Lower leg skin (tissue), 4 donors: ENCODE measurements around the gene CALML3. TPM values are rescaled to one million over a fixed set of nuclear protein-coding genes. Genes with fewer than 3 reads are reported as not detected.

Experiments used
- DNase-seq, 2 donors: peaks; one replicate each; pipeline ENCODE4 v3.0.0-alpha.2; 2019; ENCODE audit warnings: low spot score in 2 of 2
- H3K4me3 ChIP-seq: fragments of 200-600 bp; sonication (generic); 2 replicates; pipeline ENCODE4 v1.5.1; 2017; ENCODE audit warnings: mild to moderate bottlenecking, low read depth; ENCODE audit not compliant: poor library complexity, severe bottlenecking
- POLR2A ChIP-seq, 2 donors: fragments of 450-650 bp; IDR thresholded peaks; one replicate each; pipeline ENCODE4 v1.6.1; 2016 to 2017; ENCODE audit warnings: antibody characterized with exemption in 2 of 2, mild to moderate bottlenecking in 1 of 2, moderate library complexity in 1 of 2
- WGBS, 2 donors: methylation state at CpG; one replicate each; pipeline ENCODE4 v1.1.5; 2018; 5-methylcytosine and 5-hydroxymethylcytosine counted together
- intact Hi-C: fragments of 100-400 bp; cut with DNase I; formaldehyde crosslinking; loops from one replicate; pipeline ENCODE4 v1.15.0; 2023; ENCODE audit warnings: low total_unique reads
- total RNA-seq, 4 donors: library from RNA; depleted of rRNA; stranded (reverse); fragments of >200 nt; gene quantifications; one replicate each; pipeline ENCODE4 v1.1.0, GENCODE V29; 2016
- TF ChIP-seq, protein P1 (sequence below), 3 donors: fragments of 450-650 bp; IDR thresholded peaks; one replicate each; pipeline ENCODE4 v1.5.1; 2016; ENCODE audit warnings: antibody characterized with exemption in 3 of 3, mild to moderate bottlenecking in 3 of 3, moderate library complexity in 2 of 3

The CALML3 gene
- total RNA-seq, 4 donors from 2014 or later = 43.4 to 181 (median 90.7) TPM

GRCh38 chr10:5479481-5480161 lies 45.1 kb upstream of the CALML3 start:
- intact Hi-C loops = no loop called here
- 76 to 77% methylated on average over 12 to 13 of the region's 14 CpGs for WGBS, 2 donors
- H3K4me3 ChIP-seq = no peak overlapping the region
- DNase-seq = peak in 1 of 2 donors; percentile 62
- TF ChIP-seq POLR2A (IDR thresholded peaks at IDR 0.05) = no peak
- TF ChIP-seq, protein P1, sequence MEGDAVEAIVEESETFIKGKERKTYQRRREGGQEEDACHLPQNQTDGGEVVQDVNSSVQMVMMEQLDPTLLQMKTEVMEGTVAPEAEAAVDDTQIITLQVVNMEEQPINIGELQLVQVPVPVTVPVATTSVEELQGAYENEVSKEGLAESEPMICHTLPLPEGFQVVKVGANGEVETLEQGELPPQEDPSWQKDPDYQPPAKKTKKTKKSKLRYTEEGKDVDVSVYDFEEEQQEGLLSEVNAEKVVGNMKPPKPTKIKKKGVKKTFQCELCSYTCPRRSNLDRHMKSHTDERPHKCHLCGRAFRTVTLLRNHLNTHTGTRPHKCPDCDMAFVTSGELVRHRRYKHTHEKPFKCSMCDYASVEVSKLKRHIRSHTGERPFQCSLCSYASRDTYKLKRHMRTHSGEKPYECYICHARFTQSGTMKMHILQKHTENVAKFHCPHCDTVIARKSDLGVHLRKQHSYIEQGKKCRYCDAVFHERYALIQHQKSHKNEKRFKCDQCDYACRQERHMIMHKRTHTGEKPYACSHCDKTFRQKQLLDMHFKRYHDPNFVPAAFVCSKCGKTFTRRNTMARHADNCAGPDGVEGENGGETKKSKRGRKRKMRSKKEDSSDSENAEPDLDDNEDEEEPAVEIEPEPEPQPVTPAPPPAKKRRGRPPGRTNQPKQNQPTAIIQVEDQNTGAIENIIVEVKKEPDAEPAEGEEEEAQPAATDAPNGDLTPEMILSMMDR (IDR thresholded peaks at IDR 0.05) = no peak

- DNase-seq = peak in 1 of 2 donors; percentile 78
- TF ChIP-seq, protein P1 (IDR thresholded peaks at IDR 0.05) = no peak
- TF ChIP-seq POLR2A (IDR thresholded peaks at IDR 0.05) = no peak
- WGBS, 2 donors = 92% methylated on average over 16 to 21 of the region's 21 CpGs
- intact Hi-C loops = no loop called here
- H3K4me3 ChIP-seq = no peak overlapping the region
Observed at GRCh38 chr10:5480162-5480941, 44.4 kb upstream of the CALML3 start.

GRCh38 chr10:5481121-5481520 lies 43.6 kb upstream of the CALML3 start:
- intact Hi-C loops = no loop called here
- TF ChIP-seq, protein P1 (IDR thresholded peaks at IDR 0.05) = no peak
- TF ChIP-seq POLR2A (IDR thresholded peaks at IDR 0.05) = no peak
- 82 to 85% methylated on average over 12 of the region's 12 CpGs for WGBS, 2 donors
- DNase-seq = peak in 1 of 2 donors; percentile 74
- H3K4me3 ChIP-seq = no peak overlapping the region

DNA sequence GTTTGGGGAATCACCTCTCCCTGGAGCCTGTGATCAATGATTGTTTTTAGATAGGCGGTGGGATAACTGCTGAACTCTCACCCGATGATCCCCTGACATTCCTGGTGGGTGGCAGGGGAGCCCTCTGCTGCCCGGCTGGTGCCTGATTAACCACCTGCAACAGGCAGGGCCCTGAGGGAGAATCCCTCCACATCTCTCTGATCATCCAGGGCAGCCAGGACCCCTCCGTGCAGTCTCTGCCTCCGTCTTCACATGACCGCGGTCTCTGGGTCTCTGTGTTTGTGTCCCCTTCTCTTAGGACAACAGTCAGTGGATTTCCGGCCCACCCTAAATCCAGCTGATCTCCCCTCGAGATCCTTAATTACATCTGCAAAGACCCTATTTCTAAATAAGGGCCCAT lies 42.7 kb upstream of the CALML3 start:
- DNase-seq = peak in 1 of 2 donors; percentile 61
- no peak overlapping the region for H3K4me3 ChIP-seq
- intact Hi-C loops = no loop called here
- TF ChIP-seq, protein P1 (IDR thresholded peaks at IDR 0.05) = no peak
- no peak for TF ChIP-seq POLR2A (IDR thresholded peaks at IDR 0.05)
- WGBS, 2 donors = 90 to 92% methylated on average over 9 of the region's 9 CpGs

GRCh38 chr10:5484205-5484604 lies 40.6 kb upstream of the CALML3 start:
- intact Hi-C loops = no loop called here
- WGBS, 2 donors = 43 to 56% methylated on average over 3 of the region's 3 CpGs

More at GRCh38 chr10:5484205-5484604, 40.6 kb upstream of the CALML3 start:
- no peak overlapping the region for H3K4me3 ChIP-seq
- DNase-seq = no peak
- TF ChIP-seq, protein P1 (IDR thresholded peaks at IDR 0.05) = no peak
- no peak for TF ChIP-seq POLR2A (IDR thresholded peaks at IDR 0.05)
